NCI-H82 treated with DMSO at 0.1 percent for 48 hours (cell line): ENCODE measurements around the gene MBTPS1.

ENCODE experiments used
- DNase-seq: peaks from one replicate; lab custom pipeline; 2025; ENCODE audit not compliant: unreplicated experiment; lab: John Stamatoyannopoulos, UW

MBTPS1 gene

GRCh38 chr16:84055366-84055765 lies 61.4 kb downstream of the MBTPS1 start:
- DNase-seq: no peak

GRCh38 chr16:84054916-84055315 lies 61.8 kb downstream of the MBTPS1 start:
- no peak for DNase-seq

- DNase-seq: no peak
Observed at GRCh38 chr16:84054271-84054670, 62.5 kb downstream of the MBTPS1 start.

- no peak for DNase-seq
Observed at GRCh38 chr16:84053237-84053636, 63.5 kb downstream of the MBTPS1 start.

GRCh38 chr16:84052071-84052622 lies 64.6 kb downstream of the MBTPS1 start:
- DNase-seq: no peak

GRCh38 chr16:84050316-84050715 lies 66.4 kb downstream of the MBTPS1 start:
- DNase-seq: no peak

GRCh38 chr16:84049403-84050060 lies 67.2 kb downstream of the MBTPS1 start:
- no peak for DNase-seq

GRCh38 chr16:84048871-84049270 lies 67.9 kb downstream of the MBTPS1 start:
- DNase-seq: no peak

- DNase-seq: no peak
Observed at GRCh38 chr16:84048270-84048669, 68.5 kb downstream of the MBTPS1 start.

- DNase-seq: no peak
Observed at GRCh38 chr16:84047626-84048025, 69.1 kb downstream of the MBTPS1 start.

- DNase-seq: no peak
Observed at GRCh38 chr16:84047206-84047605, 69.5 kb downstream of the MBTPS1 start.

- DNase-seq: no peak
Observed at GRCh38 chr16:84045818-84046470, 70.8 kb downstream of the MBTPS1 start.

- no peak for DNase-seq
Observed at GRCh38 chr16:84045001-84045817, 71.5 kb downstream of the MBTPS1 start.

- no peak for DNase-seq
Observed at GRCh38 chr16:84044118-84044488, 72.6 kb downstream of the MBTPS1 start.

GRCh38 chr16:84043486-84044117 lies 73.1 kb downstream of the MBTPS1 start:
- no peak for DNase-seq

GRCh38 chr16:84042879-84043485 lies 73.8 kb downstream of the MBTPS1 start:
- DNase-seq: no peak

- no peak for DNase-seq
Observed at GRCh38 chr16:84042308-84042878, 74.3 kb downstream of the MBTPS1 start, which contains the start of gene SLC38A8. TSS of gene SLC38A8 (minus strand) at chr16:84042795. CDS start at chr16:84042157, 638 bp downstream.

- DNase-seq: no peak
Observed at GRCh38 chr16:84041881-84042280, 74.9 kb downstream of the MBTPS1 start.

- no peak for DNase-seq
Observed at GRCh38 chr16:84040823-84041820, 75.6 kb downstream of the MBTPS1 start.
